HepG2 (cell line): ENCODE data around the gene LYRM4. TPM values are rescaled to one million over a fixed set of nuclear protein-coding genes. Genes with fewer than 3 reads are reported as not detected.
A peak's percentile ranks its signal among the peaks of the same experiment; 100 is the strongest.

Experiments used
- BHLHE40 ChIP-seq: IDR thresholded peaks from 2 replicates; pipeline ENCODE4 v1.6.1; 2011; ENCODE audit warnings: low read length, improper control_type of control experiment
- CBX2 ChIP-seq, 2 experiments: fragments of 200-600 bp in 1 of 2; sonication (generic); formaldehyde crosslinking in 1 of 2; IDR thresholded peaks; 2 replicates each; pipeline versions ENCODE4 v1.7.0 to v1.8.1; 2018 to 2022; ENCODE audit warnings: low read depth in 2 of 2, low read length in 1 of 2, mild to moderate bottlenecking in 1 of 2, missing genetic modification reagents in 1 of 2
- CENPT ChIP-seq: sonication (generic); formaldehyde crosslinking; IDR thresholded peaks from 2 replicates; pipeline ENCODE4 v1.8.0; 2022; ENCODE audit warnings: low read depth, mild to moderate bottlenecking, moderate library complexity, missing genetic modification reagents
- GABPB1 ChIP-seq: IDR thresholded peaks from 2 replicates; pipeline ENCODE4 v1.6.1; 2016; ENCODE audit warnings: mild to moderate bottlenecking, missing genetic modification reagents, moderate library complexity, missing compliant biosample characterization
- GTF2F1 ChIP-seq: fragments of 150-350 bp; IDR thresholded peaks from 2 replicates; pipeline ENCODE4 v1.6.1; 2014; ENCODE audit warnings: low read length
- HDAC2 ChIP-seq: sonication (generic); formaldehyde crosslinking; IDR thresholded peaks from 2 replicates; pipeline ENCODE4 v1.4.0; 2020; ENCODE audit warnings: missing genetic modification reagents
- HMG20B ChIP-seq: conservative IDR thresholded peaks from 2 replicates; pipeline ENCODE4 v1.6.1; 2016; ENCODE audit warnings: missing genetic modification reagents, missing compliant biosample characterization
- NCOR1 ChIP-seq: fragments of 200-600 bp; sonication (generic); IDR thresholded peaks from 2 replicates; pipeline ENCODE4 v1.7.0; 2017; ENCODE audit warnings: antibody characterized with exemption, low read length, borderline replicate concordance
- PRPF4 ChIP-seq: fragments of 200-400 bp; formaldehyde crosslinking; IDR thresholded peaks from 2 replicates; pipeline ENCODE4 v1.6.1; 2016; ENCODE audit warnings: low read length, low read depth; ENCODE audit not compliant: poor library complexity, severe bottlenecking
- RNF219 ChIP-seq: sonication (generic); formaldehyde crosslinking; IDR thresholded peaks from 2 replicates; pipeline ENCODE4 v1.5.0; 2020; ENCODE audit warnings: mild to moderate bottlenecking, missing genetic modification reagents
- SMAD9 ChIP-seq: sonication (generic); formaldehyde crosslinking; IDR thresholded peaks from 2 replicates; pipeline ENCODE4 v1.5.1; 2020; ENCODE audit warnings: mild to moderate bottlenecking, missing genetic modification reagents
- SP1 ChIP-seq, 2 experiments: fragments of 450-650 bp in 1 of 2; sonication (generic) in 1 of 2; formaldehyde crosslinking in 1 of 2; IDR thresholded peaks; 2 replicates each; pipeline versions ENCODE4 v1.4.0 to v1.6.1; 2016 to 2020; ENCODE audit warnings: missing genetic modification reagents in 1 of 2
- THAP11 ChIP-seq: IDR thresholded peaks from 2 replicates; pipeline ENCODE4 v1.6.1; 2016; ENCODE audit warnings: missing biosample characterization, missing genetic modification reagents
- ZBTB25 ChIP-seq: IDR thresholded peaks from 2 replicates; pipeline ENCODE4 v1.6.1; 2018; ENCODE audit warnings: missing genetic modification reagents
- ZFP36L2 ChIP-seq: sonication (generic); formaldehyde crosslinking; IDR thresholded peaks from 2 replicates; pipeline ENCODE4 v1.4.0; 2020; ENCODE audit warnings: missing genetic modification reagents
- ZNF484 ChIP-seq: sonication (generic); formaldehyde crosslinking; IDR thresholded peaks from 2 replicates; pipeline ENCODE4 v1.5.1; 2020; ENCODE audit warnings: mild to moderate bottlenecking, low read depth, missing genetic modification reagents, borderline replicate concordance
- ZNF503 ChIP-seq: sonication (generic); formaldehyde crosslinking; IDR thresholded peaks from 2 replicates; pipeline ENCODE4 v1.4.0; 2020; ENCODE audit warnings: missing genetic modification reagents
- ZNF556 ChIP-seq: sonication (generic); formaldehyde crosslinking; IDR thresholded peaks from 2 replicates; pipeline ENCODE4 v1.4.0; 2020; ENCODE audit warnings: mild to moderate bottlenecking, missing genetic modification reagents, borderline replicate concordance
- ZNF615 ChIP-seq: sonication (generic); formaldehyde crosslinking; IDR thresholded peaks from 2 replicates; pipeline ENCODE4 v1.5.0; 2020; ENCODE audit warnings: mild to moderate bottlenecking, missing genetic modification reagents, borderline replicate concordance
- ZNF710 ChIP-seq: sonication (generic); formaldehyde crosslinking; IDR thresholded peaks from 2 replicates; pipeline ENCODE4 v1.5.0; 2020; ENCODE audit warnings: mild to moderate bottlenecking, missing genetic modification reagents, borderline replicate concordance
- ZNF768 ChIP-seq: sonication (generic); formaldehyde crosslinking; IDR thresholded peaks from 2 replicates; pipeline ENCODE4 v1.4.0; 2020; ENCODE audit warnings: missing genetic modification reagents
- ZNF878 ChIP-seq: sonication (generic); formaldehyde crosslinking; IDR thresholded peaks from 2 replicates; pipeline ENCODE4 v1.8.1; 2023; ENCODE audit warnings: mild to moderate bottlenecking, missing genetic modification reagents, moderate library complexity
- polyA plus RNA-seq, 8 experiments: library from polyadenylated mRNA; depleted of rRNA in 3 of 8; stranded (reverse) in 7 of 8; unstranded in 1 of 8; fragments of >200 nt; fragmentation: Illumina TruSeq in 4 of 8; extraction: Trizol in 4 of 8; gene quantifications; 2 replicates each; pipeline versions ENCODE4 v1.2.1 to v1.2.3, GENCODE V29; 2011 to 2016; ENCODE audit warnings: low read depth in 4 of 8, missing spikeins in 1 of 8, mixed read lengths in 1 of 8; ENCODE audit not compliant: insufficient read depth in 1 of 8
- total RNA-seq, 5 experiments: library from RNA; depleted of rRNA; stranded (reverse); fragments of >200 nt; fragmentation: Illumina TruSeq; extraction: Trizol; gene quantifications; 2 replicates each; pipeline ENCODE4 v1.2.3, GENCODE V29; 2016; ENCODE audit warnings: low read depth in 1 of 5

The LYRM4 gene
- total and polyA plus RNA-seq, 2 of the 13 experiments (the other 11 are each of a cell fraction or from before 2014, with no cell fraction given) = 64.6 to 67.5 TPM

- TF ChIP-seq ZNF503 (CRISPR knock-in tag) = no peak
- TF ChIP-seq GTF2F1 = no peak
- TF ChIP-seq RNF219 (CRISPR knock-in tag) = no peak
- TF ChIP-seq ZNF556 (CRISPR knock-in tag) = 0 out of 2 replicates have a peak, but pooled peaks have one; percentile 40
- TF ChIP-seq CBX2 (IDR thresholded peaks at IDR 0.05; ENCODE audit: low read depth, low read length) = no peak
- no peak for TF ChIP-seq CBX2 (CRISPR knock-in tag; IDR thresholded peaks at IDR 0.05; ENCODE audit: low read depth)
- 0 out of 2 replicates have a peak, but pooled peaks have one; percentile 18 for TF ChIP-seq ZNF710 (CRISPR knock-in tag)
- TF ChIP-seq ZNF768 = peak; percentile 36; the same call in 1 of the 2 replicates
- no peak for TF ChIP-seq SP1 (IDR thresholded peaks at IDR 0.05)
- no peak for TF ChIP-seq SP1 (CRISPR knock-in tag; IDR thresholded peaks at IDR 0.05)
- no peak for TF ChIP-seq ZNF484 (CRISPR knock-in tag)
- no peak for TF ChIP-seq ZNF615 (CRISPR knock-in tag)
- TF ChIP-seq SMAD9 = no peak
- TF ChIP-seq ZFP36L2 (CRISPR knock-in tag) = no peak
- no peak for TF ChIP-seq NCOR1
- TF ChIP-seq ZNF878 (CRISPR knock-in tag) = no peak
- TF ChIP-seq GABPB1 (CRISPR knock-in tag) = no peak
- no peak for TF ChIP-seq HDAC2 (CRISPR knock-in tag)
- no peak for TF ChIP-seq ZBTB25 (CRISPR knock-in tag)
- TF ChIP-seq PRPF4 = peak; percentile 37
- TF ChIP-seq CENPT (CRISPR knock-in tag) = no peak
- TF ChIP-seq BHLHE40 = peak; percentile 32; the same call in 1 of the 2 replicates
- no peak for TF ChIP-seq HMG20B (CRISPR knock-in tag)
- TF ChIP-seq THAP11 (CRISPR knock-in tag) = no peak
Observed at GRCh38 chr6:5214570-5215052, 46.1 kb downstream of the LYRM4 start (continued).
